Neural progenitor cell (in vitro differentiated cells): ENCODE data around the gene TOB1.

ENCODE experiments used
- EZH2 ChIP-seq: fragments of 200-600 bp; sonication (generic); IDR thresholded peaks from 2 replicates; pipeline ENCODE4 v1.6.1; 2017; ENCODE audit warnings: antibody characterized with exemption, mild to moderate bottlenecking, moderate library complexity
- EZH2phosphoT487 ChIP-seq: fragments of 200-600 bp; sonication (generic); IDR thresholded peaks from 2 replicates; pipeline ENCODE4 v1.6.1; 2017; ENCODE audit warnings: antibody characterized with exemption
- TF ChIP-seq, protein P1 (sequence below): fragments of 200-600 bp; sonication (generic); IDR thresholded peaks from 2 replicates; pipeline ENCODE4 v1.5.1; 2017; ENCODE audit warnings: antibody characterized with exemption, mild to moderate bottlenecking

DNA sequence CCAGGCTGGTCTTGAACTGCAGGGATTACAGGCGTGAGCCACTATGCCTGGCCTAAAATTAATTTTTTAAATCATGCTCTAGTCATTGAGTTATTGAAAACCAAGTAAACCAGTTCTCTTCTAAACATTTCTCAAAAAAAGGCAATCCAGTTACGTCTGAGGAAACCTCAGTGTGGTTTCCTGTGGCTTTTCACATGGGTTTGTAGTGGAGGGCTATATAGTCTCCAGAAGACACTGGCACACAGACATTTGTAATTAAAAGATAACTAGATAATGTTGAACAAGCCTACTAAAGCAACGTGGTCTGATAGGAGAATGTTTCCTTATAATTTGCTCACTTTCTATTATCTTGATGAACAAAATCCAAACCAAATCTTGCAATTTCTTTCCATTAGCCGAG, 5.2 kb upstream of the TOB1 start:
- TF ChIP-seq, protein P1, sequence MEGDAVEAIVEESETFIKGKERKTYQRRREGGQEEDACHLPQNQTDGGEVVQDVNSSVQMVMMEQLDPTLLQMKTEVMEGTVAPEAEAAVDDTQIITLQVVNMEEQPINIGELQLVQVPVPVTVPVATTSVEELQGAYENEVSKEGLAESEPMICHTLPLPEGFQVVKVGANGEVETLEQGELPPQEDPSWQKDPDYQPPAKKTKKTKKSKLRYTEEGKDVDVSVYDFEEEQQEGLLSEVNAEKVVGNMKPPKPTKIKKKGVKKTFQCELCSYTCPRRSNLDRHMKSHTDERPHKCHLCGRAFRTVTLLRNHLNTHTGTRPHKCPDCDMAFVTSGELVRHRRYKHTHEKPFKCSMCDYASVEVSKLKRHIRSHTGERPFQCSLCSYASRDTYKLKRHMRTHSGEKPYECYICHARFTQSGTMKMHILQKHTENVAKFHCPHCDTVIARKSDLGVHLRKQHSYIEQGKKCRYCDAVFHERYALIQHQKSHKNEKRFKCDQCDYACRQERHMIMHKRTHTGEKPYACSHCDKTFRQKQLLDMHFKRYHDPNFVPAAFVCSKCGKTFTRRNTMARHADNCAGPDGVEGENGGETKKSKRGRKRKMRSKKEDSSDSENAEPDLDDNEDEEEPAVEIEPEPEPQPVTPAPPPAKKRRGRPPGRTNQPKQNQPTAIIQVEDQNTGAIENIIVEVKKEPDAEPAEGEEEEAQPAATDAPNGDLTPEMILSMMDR = no peak
- no peak for TF ChIP-seq EZH2phosphoT487
- TF ChIP-seq EZH2 = no peak
